GM12878 (cell line): ENCODE data around the gene LRGUK. TPM values are rescaled to one million over a fixed set of nuclear protein-coding genes. Genes with fewer than 3 reads are reported as not detected.

Source experiments
- ATAC-seq: fragments of 200-7000 bp; cut with Tn5 transposase; 3 replicates; pipeline ENCODE4 v1.9.1; 2020; ENCODE audit warnings: mild to moderate bottlenecking, moderate library complexity
- BruUV-seq: library from RNA; stranded (reverse); fragments of 400-500 nt; replicated peaks from 2 replicates; lab custom pipeline; 2021; lab: Mats Ljungman, UMichigan
- CTCF ChIA-PET: fragments of 300-600 bp; sonication (Branson Sonifier 250); formaldehyde crosslinking; extraction: SDS; loops from one replicate; lab custom pipeline; 2021; ENCODE audit warnings: inconsistent platforms; lab: Yijun Ruan, JAX
- POLR2A ChIA-PET: fragments of 350-600 bp; formaldehyde crosslinking; extraction: SDS; loops from one replicate; lab custom pipeline; 2021; ENCODE audit warnings: inconsistent platforms; lab: Charles Lee
- RAD21 ChIA-PET: fragments of 300-600 bp; sonication (Branson Sonifier 250); formaldehyde crosslinking; loops from one replicate; lab custom pipeline; 2023; ENCODE audit warnings: antibody characterized with exemption; ENCODE audit not compliant: unreplicated experiment; lab: Charles Lee
- SMC1A ChIA-PET: fragments of 300-600 bp; sonication (Branson Sonifier 250); formaldehyde crosslinking; loops from one replicate; lab custom pipeline; 2023; ENCODE audit not compliant: unreplicated experiment, uncharacterized antibody; lab: Charles Lee
- DNase-seq: peaks from one replicate; pipeline ENCODE4 v3.0.0-alpha.2; 2011; ENCODE audit warnings: low read depth, low spot score
- FAIRE-seq: peaks from 3 replicates; lab custom pipeline; 2011; peaks lifted over from hg19 to GRCh38; lab: Jason Lieb, UNC
- H2AFZ ChIP-seq: 2 replicates; pipeline ENCODE4 v1.6.0; 2011; ENCODE audit warnings: low read depth, low read length, control low read depth; ENCODE audit not compliant: control insufficient read depth
- H3K27ac ChIP-seq: 2 replicates; pipeline ENCODE4 v1.5.1; 2011; ENCODE audit warnings: control low read depth; ENCODE audit not compliant: control insufficient read depth, insufficient read depth
- H3K27me3 ChIP-seq, 2 experiments: replicated peaks in 1 of 2; 2 replicates each; pipeline versions ENCODE4 v1.6.0 to v1.6.1; 2011; ENCODE audit warnings: low read length in 1 of 2; ENCODE audit not compliant: control insufficient read depth in 2 of 2, insufficient read depth in 2 of 2
- H3K36me3 ChIP-seq, 2 experiments: 2 replicates each; pipeline ENCODE4 v1.5.1; 2011; ENCODE audit warnings: low read length in 1 of 2; ENCODE audit not compliant: control insufficient read depth in 2 of 2, insufficient read depth in 2 of 2
- H3K4me1 ChIP-seq: 2 replicates; pipeline ENCODE4 v1.6.1; 2011; ENCODE audit warnings: mild to moderate bottlenecking, low read length, moderate library complexity, mixed read lengths; ENCODE audit not compliant: control insufficient read depth, insufficient read depth
- H3K4me2 ChIP-seq: 2 replicates; pipeline ENCODE4 v1.6.0; 2011; ENCODE audit warnings: control low read depth; ENCODE audit not compliant: control insufficient read depth, insufficient read depth
- H3K4me3 ChIP-seq: fragments of 200-600 bp; sonication (generic); 2 replicates; pipeline ENCODE4 v1.5.1; 2016
- H3K79me2 ChIP-seq: 2 replicates; pipeline ENCODE4 v1.6.0; 2011; ENCODE audit warnings: low read length; ENCODE audit not compliant: control insufficient read depth, insufficient read depth
- H3K9ac ChIP-seq: 2 replicates; pipeline ENCODE4 v1.8.0; 2011; ENCODE audit warnings: low read length, control low read depth, mixed read lengths; ENCODE audit not compliant: control insufficient read depth, insufficient read depth
- H3K9me3 ChIP-seq: replicated peaks from 3 replicates; pipeline ENCODE4 v1.5.1; 2011; ENCODE audit warnings: mild to moderate bottlenecking, low read length; ENCODE audit not compliant: control insufficient read depth, insufficient read depth
- H4K20me1 ChIP-seq: 2 replicates; pipeline ENCODE4 v1.6.0; 2011; ENCODE audit not compliant: control insufficient read depth, insufficient read depth
- ATF3 ChIP-seq: IDR thresholded peaks from 2 replicates; pipeline ENCODE4 v1.6.1; 2011; ENCODE audit warnings: low read depth, mild to moderate bottlenecking, low read length, moderate library complexity, borderline replicate concordance; ENCODE audit errors: extremely low read depth
- HCFC1 ChIP-seq: fragments of 150-350 bp; IDR thresholded peaks from 2 replicates; pipeline ENCODE4 v1.6.1; 2014; ENCODE audit warnings: low read length
- SUZ12 ChIP-seq: fragments of 200-600 bp; sonication (generic); IDR thresholded peaks from one replicate; pipeline ENCODE4 v1.6.1; 2018; ENCODE audit warnings: antibody characterized with exemption, mild to moderate bottlenecking; ENCODE audit not compliant: unreplicated experiment
- ZNF592 ChIP-seq: fragments of 450-650 bp; IDR thresholded peaks from 2 replicates; pipeline ENCODE4 v1.6.1; 2017; ENCODE audit warnings: mild to moderate bottlenecking, moderate library complexity
- ZNF687 ChIP-seq: fragments of 450-650 bp; IDR thresholded peaks from 2 replicates; pipeline ENCODE4 v1.6.1; 2017; ENCODE audit warnings: mild to moderate bottlenecking, moderate library complexity
- WGBS: methylation state at CpG from one replicate; pipeline ENCODE4 v1.1.6; 2016; ENCODE audit warnings: low lambda C conversion rate; ENCODE audit not compliant: insufficient replicate concordance, insufficient coverage; ENCODE audit errors: missing lambda C conversion rate; 5-methylcytosine and 5-hydroxymethylcytosine counted together
- in situ Hi-C: fragments of 300-500 bp; cut with MboI; formaldehyde crosslinking; loops from 9 replicates; pipeline ENCODE4 v1.14.3; 2018; ENCODE audit warnings: mixed read lengths
- intact Hi-C: fragments of 100-400 bp; cut with micrococcal nuclease; formaldehyde crosslinking; loops from one replicate; pipeline ENCODE4 v1.14.2; 2022; ENCODE audit not compliant: unreplicated experiment
- polyA plus RNA-seq, 11 experiments: library from polyadenylated mRNA; depleted of rRNA in 4 of 11; unstranded in 6 of 11; stranded (reverse) in 5 of 11; fragments of >200 nt; fragmentation: Nextera tagmentation in 4 of 11; fragmentation: Illumina TruSeq in 1 of 11; extraction: Ambion mirVana in 4 of 11; extraction: Trizol in 1 of 11; gene quantifications; 1 replicate in 1 of 11; 2 replicates in 10 of 11; pipeline versions ENCODE4 v1.2.1 to v1.2.3, GENCODE V29; 2011 to 2016; ENCODE audit warnings: inconsistent platforms in 2 of 11, missing spikeins in 2 of 11, low read depth in 1 of 11
- total RNA-seq, 4 experiments: library from RNA; depleted of rRNA in 3 of 4; stranded (reverse); fragments of >200 nt in 3 of 4; fragmentation: Illumina TruSeq in 1 of 4; extraction: Trizol in 1 of 4; gene quantifications; 2 replicates each; pipeline versions ENCODE4 v1.2.1 to v1.2.3, GENCODE V29; 2013 to 2021
- TF ChIP-seq, protein P1 (sequence below): fragments of 450-650 bp; IDR thresholded peaks from 2 replicates; pipeline ENCODE4 v1.6.1; 2016; ENCODE audit warnings: mild to moderate bottlenecking
- TF ChIP-seq, protein P2 (sequence below): fragments of 450-650 bp; IDR thresholded peaks from 2 replicates; pipeline ENCODE4 v1.6.1; 2016; ENCODE audit warnings: mild to moderate bottlenecking, moderate library complexity, borderline replicate concordance

The LRGUK gene
- total and polyA plus RNA-seq, 10 of the 15 experiments (the other 5 are each of a cell fraction or from before 2014, with no cell fraction given) = 0.04 to 0.14 (median 0.08) TPM; not detected in 3

DNA sequence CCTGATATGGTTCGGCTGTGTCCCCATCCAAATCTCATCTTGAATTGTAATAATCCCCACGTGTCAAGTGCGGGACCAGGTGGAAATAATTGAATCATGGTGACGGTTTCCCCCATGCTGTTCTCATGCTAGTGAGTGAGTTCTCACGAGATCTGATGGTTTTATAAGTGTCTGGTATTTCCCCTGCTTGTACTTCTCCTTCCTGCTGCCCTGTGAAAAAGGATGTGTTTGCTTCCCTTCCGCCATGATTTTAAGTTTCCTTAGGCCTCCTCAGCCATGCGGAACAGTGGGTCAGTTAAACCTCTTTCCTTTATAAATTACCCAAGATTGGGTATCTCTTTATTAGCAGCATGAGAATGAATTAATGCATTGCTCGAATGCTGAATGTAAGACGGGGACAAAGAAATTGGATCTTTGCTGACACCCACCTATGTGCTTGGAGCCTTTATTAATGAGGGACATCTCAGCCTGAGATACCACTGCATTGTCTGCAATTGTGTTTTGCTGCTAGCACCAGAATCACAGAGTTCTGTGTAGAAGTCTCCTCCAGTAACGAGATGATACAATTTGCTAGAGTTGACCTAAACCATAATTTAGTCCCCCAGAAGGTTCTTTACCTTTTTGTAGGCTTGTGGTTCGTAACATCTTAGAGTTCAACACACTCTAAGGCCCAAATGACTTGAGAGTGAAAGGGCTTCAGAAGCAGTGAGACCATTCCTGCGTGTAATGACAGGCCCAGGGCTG lies 160.9 kb downstream of the LRGUK start:
- no peak overlapping the region for H3K4me2 ChIP-seq
- no peaks in the 10 kb centered on the region for H4K20me1 ChIP-seq
- ATAC-seq (no peak), DNase-seq (no peak), FAIRE-seq (no peak)
- ChIA-PET RAD21 (no interaction called here), SMC1A (interaction anchor here (1.4 kb wide), 1 partner anchor 7 kb away, joined by 3 read pairs; no protein-coding TSS in a partner anchor), POLR2A (no interaction called here), CTCF (interaction anchor here (0.9 kb wide), 1 partner anchor 28 kb away, joined by 6 read pairs; the partner anchor contains the start of gene SLC35B4)
- H2AFZ ChIP-seq = no peak overlapping the region
- BruUV-seq = no TSS peak
- in situ Hi-C loops = no loop called here
- peaks cover 7% of the 10 kb centered on the region for H3K4me1 ChIP-seq
- no peaks in the 10 kb centered on the region for H3K27me3 ChIP-seq
- no peaks in the 10 kb centered on the region for H3K36me3 ChIP-seq
- H3K79me2 ChIP-seq = no peaks in the 10 kb centered on the region
- no peak overlapping the region for H3K27ac ChIP-seq
- H3K9me3 ChIP-seq = no peaks in the 10 kb centered on the region
- WGBS = 90% methylated on average over 12 of the region's 12 CpGs
- no peak overlapping the region for H3K9ac ChIP-seq
- intact Hi-C loops = no loop called here
- no peak overlapping the region for H3K4me3 ChIP-seq
- TF ChIP-seq ATF3 = no peak
- TF ChIP-seq HCFC1 = no peak
- TF ChIP-seq, protein P1, sequence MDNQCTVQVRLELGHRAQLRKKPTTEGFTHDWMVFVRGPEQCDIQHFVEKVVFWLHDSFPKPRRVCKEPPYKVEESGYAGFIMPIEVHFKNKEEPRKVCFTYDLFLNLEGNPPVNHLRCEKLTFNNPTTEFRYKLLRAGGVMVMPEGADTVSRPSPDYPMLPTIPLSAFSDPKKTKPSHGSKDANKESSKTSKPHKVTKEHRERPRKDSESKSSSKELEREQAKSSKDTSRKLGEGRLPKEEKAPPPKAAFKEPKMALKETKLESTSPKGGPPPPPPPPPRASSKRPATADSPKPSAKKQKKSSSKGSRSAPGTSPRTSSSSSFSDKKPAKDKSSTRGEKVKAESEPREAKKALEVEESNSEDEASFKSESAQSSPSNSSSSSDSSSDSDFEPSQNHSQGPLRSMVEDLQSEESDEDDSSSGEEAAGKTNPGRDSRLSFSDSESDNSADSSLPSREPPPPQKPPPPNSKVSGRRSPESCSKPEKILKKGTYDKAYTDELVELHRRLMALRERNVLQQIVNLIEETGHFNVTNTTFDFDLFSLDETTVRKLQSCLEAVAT = no peak
- no peak for TF ChIP-seq SUZ12
- TF ChIP-seq ZNF687 = no peak
- TF ChIP-seq ZNF592 = no peak
- TF ChIP-seq, protein P2, sequence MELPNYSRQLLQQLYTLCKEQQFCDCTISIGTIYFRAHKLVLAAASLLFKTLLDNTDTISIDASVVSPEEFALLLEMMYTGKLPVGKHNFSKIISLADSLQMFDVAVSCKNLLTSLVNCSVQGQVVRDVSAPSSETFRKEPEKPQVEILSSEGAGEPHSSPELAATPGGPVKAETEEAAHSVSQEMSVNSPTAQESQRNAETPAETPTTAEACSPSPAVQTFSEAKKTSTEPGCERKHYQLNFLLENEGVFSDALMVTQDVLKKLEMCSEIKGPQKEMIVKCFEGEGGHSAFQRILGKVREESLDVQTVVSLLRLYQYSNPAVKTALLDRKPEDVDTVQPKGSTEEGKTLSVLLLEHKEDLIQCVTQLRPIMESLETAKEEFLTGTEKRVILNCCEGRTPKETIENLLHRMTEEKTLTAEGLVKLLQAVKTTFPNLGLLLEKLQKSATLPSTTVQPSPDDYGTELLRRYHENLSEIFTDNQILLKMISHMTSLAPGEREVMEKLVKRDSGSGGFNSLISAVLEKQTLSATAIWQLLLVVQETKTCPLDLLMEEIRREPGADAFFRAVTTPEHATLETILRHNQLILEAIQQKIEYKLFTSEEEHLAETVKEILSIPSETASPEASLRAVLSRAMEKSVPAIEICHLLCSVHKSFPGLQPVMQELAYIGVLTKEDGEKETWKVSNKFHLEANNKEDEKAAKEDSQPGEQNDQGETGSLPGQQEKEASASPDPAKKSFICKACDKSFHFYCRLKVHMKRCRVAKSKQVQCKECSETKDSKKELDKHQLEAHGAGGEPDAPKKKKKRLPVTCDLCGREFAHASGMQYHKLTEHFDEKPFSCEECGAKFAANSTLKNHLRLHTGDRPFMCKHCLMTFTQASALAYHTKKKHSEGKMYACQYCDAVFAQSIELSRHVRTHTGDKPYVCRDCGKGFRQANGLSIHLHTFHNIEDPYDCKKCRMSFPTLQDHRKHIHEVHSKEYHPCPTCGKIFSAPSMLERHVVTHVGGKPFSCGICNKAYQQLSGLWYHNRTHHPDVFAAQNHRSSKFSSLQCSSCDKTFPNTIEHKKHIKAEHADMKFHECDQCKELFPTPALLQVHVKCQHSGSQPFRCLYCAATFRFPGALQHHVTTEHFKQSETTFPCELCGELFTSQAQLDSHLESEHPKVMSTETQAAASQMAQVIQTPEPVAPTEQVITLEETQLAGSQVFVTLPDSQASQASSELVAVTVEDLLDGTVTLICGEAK = no peak
